DND-41 (cell line): Measurements from ENCODE around the gene FAT1.

ENCODE experiments used
- EZH2 ChIP-seq: IDR thresholded peaks from 3 replicates; pipeline ENCODE4 v1.6.1; 2012; ENCODE audit warnings: borderline replicate concordance, low read depth, mild to moderate bottlenecking, moderate library complexity, low read length, inconsistent platforms; ENCODE audit not compliant: severe bottlenecking
- TF ChIP-seq, protein P1 (sequence below): IDR thresholded peaks from 2 replicates; pipeline ENCODE4 v1.5.1; 2012; ENCODE audit warnings: borderline replicate concordance, low read length, moderate library complexity, mild to moderate bottlenecking; ENCODE audit not compliant: poor library complexity, severe bottlenecking; ENCODE audit errors: extremely low read depth

DNA sequence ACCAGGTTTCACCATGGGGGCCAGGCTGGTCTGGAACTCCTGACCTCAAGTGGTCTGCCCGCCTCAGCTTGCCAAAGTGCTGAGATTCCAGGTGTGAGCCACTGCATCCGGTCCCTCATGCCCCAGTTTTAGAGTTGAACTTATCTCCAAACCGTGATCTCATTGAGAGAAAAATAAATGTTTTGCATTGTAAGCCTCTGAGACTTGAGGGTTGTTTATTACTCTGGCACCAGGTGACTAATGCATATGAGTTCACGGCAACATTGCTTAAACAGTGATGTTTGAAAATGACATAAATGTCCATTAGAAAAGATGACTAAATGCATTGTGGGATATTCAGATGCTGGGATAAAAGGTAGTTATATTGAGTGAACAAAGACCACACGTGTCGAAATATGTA lies 22.9 kb upstream of the FAT1 start:
- TF ChIP-seq, protein P1, sequence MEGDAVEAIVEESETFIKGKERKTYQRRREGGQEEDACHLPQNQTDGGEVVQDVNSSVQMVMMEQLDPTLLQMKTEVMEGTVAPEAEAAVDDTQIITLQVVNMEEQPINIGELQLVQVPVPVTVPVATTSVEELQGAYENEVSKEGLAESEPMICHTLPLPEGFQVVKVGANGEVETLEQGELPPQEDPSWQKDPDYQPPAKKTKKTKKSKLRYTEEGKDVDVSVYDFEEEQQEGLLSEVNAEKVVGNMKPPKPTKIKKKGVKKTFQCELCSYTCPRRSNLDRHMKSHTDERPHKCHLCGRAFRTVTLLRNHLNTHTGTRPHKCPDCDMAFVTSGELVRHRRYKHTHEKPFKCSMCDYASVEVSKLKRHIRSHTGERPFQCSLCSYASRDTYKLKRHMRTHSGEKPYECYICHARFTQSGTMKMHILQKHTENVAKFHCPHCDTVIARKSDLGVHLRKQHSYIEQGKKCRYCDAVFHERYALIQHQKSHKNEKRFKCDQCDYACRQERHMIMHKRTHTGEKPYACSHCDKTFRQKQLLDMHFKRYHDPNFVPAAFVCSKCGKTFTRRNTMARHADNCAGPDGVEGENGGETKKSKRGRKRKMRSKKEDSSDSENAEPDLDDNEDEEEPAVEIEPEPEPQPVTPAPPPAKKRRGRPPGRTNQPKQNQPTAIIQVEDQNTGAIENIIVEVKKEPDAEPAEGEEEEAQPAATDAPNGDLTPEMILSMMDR: no peak
- no peak for TF ChIP-seq EZH2
